Measurements from ENCODE around the gene DNAJC7. TPM values are rescaled to one million over a fixed set of nuclear protein-coding genes. Genes with fewer than 3 reads are reported as not detected.
"Not testable (repeated sequence)": the region's sequence is repeated elsewhere in the genome, so short reads cannot be mapped to it uniquely, and the experiment has no call there.

Gene DNAJC7
- total RNA-seq, 2 experiments from 2014 or later: 86.7 to 93.7 TPM

- DNase-seq (no peak), ATAC-seq (ENCODE audit: low read depth) (peak; percentile 67)
- H3K27ac Mint-ChIP-seq: no peak overlapping the region
- H3K4me3 Mint-ChIP-seq: peak overlapping the region; percentile 17
- H3K27me3 Mint-ChIP-seq: peaks cover 6% of the 10 kb centered on the region
- no peaks in the 10 kb centered on the region for H3K9me3 Mint-ChIP-seq
- peaks cover 7% of the 10 kb centered on the region for H3K4me1 Mint-ChIP-seq
- POLR2A ChIA-PET: interaction anchor here (0.5 to 2.5 kb wide), 7 partner anchors 17 to 79 kb away, joined by 3 to 11 read pairs (median 5); partner anchors contain the start of genes CNP, DHX58 and DNAJC7
- no peaks in the 10 kb centered on the region for H3K36me3 Mint-ChIP-seq
These were observed 16.8 kb upstream of the DNAJC7 start for GRCh38 chr17:42034059-42034458.

GRCh38 chr17:42031584-42031983 is 14.3 kb upstream of the DNAJC7 start:
- peaks cover 7% of the 10 kb centered on the region for H3K4me1 Mint-ChIP-seq
- H3K36me3 Mint-ChIP-seq: no peaks in the 10 kb centered on the region
- ATAC-seq (ENCODE audit: low read depth) (no peak), DNase-seq (no peak)
- H3K4me3 Mint-ChIP-seq: no peak overlapping the region
- no peaks in the 10 kb centered on the region for H3K9me3 Mint-ChIP-seq
- no peaks in the 10 kb centered on the region for H3K27me3 Mint-ChIP-seq
- H3K27ac Mint-ChIP-seq: no peak overlapping the region
- POLR2A ChIA-PET: interaction anchor here (1.2 kb wide), 1 partner anchor 82 kb away, joined by 4 read pairs; no protein-coding TSS in a partner anchor

- no peak for DNase-seq
- ATAC-seq (ENCODE audit: low read depth): no peak
- POLR2A ChIA-PET: interaction anchor here (0.8 kb wide), 1 partner anchor 26 kb away, joined by 3 read pairs; no protein-coding TSS in a partner anchor
- Mint-ChIP-seq H3K27ac (no peak overlapping the region), H3K4me3 (no peak overlapping the region), H3K27me3 (no peaks in the 10 kb centered on the region), H3K9me3 (no peaks in the 10 kb centered on the region), H3K4me1 (peaks cover 6% of the 10 kb centered on the region), H3K36me3 (peaks cover 4% of the 10 kb centered on the region)
These were observed 11.5 kb upstream of the DNAJC7 start for GRCh38 chr17:42028791-42029127.

- DNase-seq (no peak), ATAC-seq (ENCODE audit: low read depth) (no peak)
- Mint-ChIP-seq H3K36me3 (peaks cover 4% of the 10 kb centered on the region), H3K4me1 (peaks cover 4% of the 10 kb centered on the region), H3K9me3 (no peaks in the 10 kb centered on the region), H3K27ac (no peak overlapping the region), H3K4me3 (no peak overlapping the region), H3K27me3 (no peaks in the 10 kb centered on the region)
- POLR2A ChIA-PET: interaction anchor here (0.8 kb wide), 1 partner anchor 27 kb away, joined by 3 read pairs; no protein-coding TSS in a partner anchor
These were observed 10.9 kb upstream of the DNAJC7 start for GRCh38 chr17:42027961-42028790.

- DNase-seq (no peak), ATAC-seq (ENCODE audit: low read depth) (no peak)
- Mint-ChIP-seq H3K36me3 (peaks cover 4% of the 10 kb centered on the region), H3K4me3 (no peak overlapping the region), H3K27me3 (no peaks in the 10 kb centered on the region), H3K27ac (no peak overlapping the region), H3K4me1 (peaks cover 4% of the 10 kb centered on the region), H3K9me3 (no peaks in the 10 kb centered on the region)
- POLR2A ChIA-PET: interaction anchor here (3.2 kb wide), 1 partner anchor 85 kb away, joined by 18 read pairs; the partner anchor contains the start of gene DHX58
These were observed 10.3 kb upstream of the DNAJC7 start for GRCh38 chr17:42027590-42027889.

- no peaks in the 10 kb centered on the region for H3K27me3 Mint-ChIP-seq
- H3K27ac Mint-ChIP-seq: no peak overlapping the region
- H3K36me3 Mint-ChIP-seq: peaks cover 7% of the 10 kb centered on the region
- no peak overlapping the region for H3K4me3 Mint-ChIP-seq
- peaks cover 5% of the 10 kb centered on the region for H3K4me1 Mint-ChIP-seq
- no peak for ATAC-seq (ENCODE audit: low read depth)
- no peaks in the 10 kb centered on the region for H3K9me3 Mint-ChIP-seq
- no peak for DNase-seq
- POLR2A ChIA-PET: interaction anchor here (1.4 to 3.2 kb wide), 3 partner anchors 10 to 85 kb away, joined by 4 to 18 read pairs (median 8); partner anchors contain the start of genes DHX58 and DNAJC7
These were observed 9.8 kb upstream of the DNAJC7 start for GRCh38 chr17:42026857-42027589.

GRCh38 chr17:42025936-42026335 is 8.7 kb upstream of the DNAJC7 start:
- no peaks in the 10 kb centered on the region for H3K9me3 Mint-ChIP-seq
- H3K4me1 Mint-ChIP-seq: peaks cover 10% of the 10 kb centered on the region
- no peak for DNase-seq
- POLR2A ChIA-PET: interaction anchor here (0.7 to 3.2 kb wide), 5 partner anchors 9 to 86 kb away, joined by 3 to 18 read pairs (median 4); partner anchors contain the start of genes DHX58 and DNAJC7
- H3K27me3 Mint-ChIP-seq: no peaks in the 10 kb centered on the region
- H3K36me3 Mint-ChIP-seq: peaks cover 7% of the 10 kb centered on the region
- no peak for ATAC-seq (ENCODE audit: low read depth)
- H3K27ac Mint-ChIP-seq: peak overlapping the region; percentile 34
- H3K4me3 Mint-ChIP-seq: no peak overlapping the region

GRCh38 chr17:42025191-42025579 is 7.9 kb upstream of the DNAJC7 start:
- Mint-ChIP-seq H3K36me3 (peaks cover 7% of the 10 kb centered on the region), H3K9me3 (no peaks in the 10 kb centered on the region), H3K4me3 (no peak overlapping the region), H3K4me1 (peaks cover 17% of the 10 kb centered on the region), H3K27me3 (no peaks in the 10 kb centered on the region), H3K27ac (peak overlapping the region; percentile 37)
- POLR2A ChIA-PET: interaction anchor here (0.7 to 3.2 kb wide), 4 partner anchors 72 to 87 kb away, joined by 3 to 18 read pairs (median 6); partner anchors contain the start of gene DHX58
- ATAC-seq (ENCODE audit: low read depth) (no peak), DNase-seq (no peak)

GRCh38 chr17:42023524-42024349 is 6.5 kb upstream of the DNAJC7 start:
- Mint-ChIP-seq H3K27ac (no peak overlapping the region), H3K4me1 (peaks cover 22% of the 10 kb centered on the region), H3K9me3 (peaks cover 2% of the 10 kb centered on the region), H3K4me3 (no peak overlapping the region), H3K36me3 (peaks cover 7% of the 10 kb centered on the region), H3K27me3 (no peaks in the 10 kb centered on the region)
- POLR2A ChIA-PET: interaction anchor here (0.7 to 1.2 kb wide), 4 partner anchors 88 to 97 kb away, joined by 3 to 4 read pairs (median 4); partner anchors contain the start of gene KAT2A
- ATAC-seq (ENCODE audit: low read depth) (no peak), DNase-seq (no peak)

- not testable (repeated sequence) for H3K27me3 Mint-ChIP-seq; DNase-seq; H3K36me3 Mint-ChIP-seq; ATAC-seq (ENCODE audit: low read depth); H3K9me3 Mint-ChIP-seq
- peak overlapping the region; percentile 87 for H3K27ac Mint-ChIP-seq
- H3K4me1 Mint-ChIP-seq: peaks cover 34% of the 10 kb centered on the region
- peak overlapping the region; percentile 97 for H3K4me3 Mint-ChIP-seq
- POLR2A ChIA-PET: interaction anchor here (0.6 to 6.9 kb wide), 8 partner anchors 44 to 228 kb away, joined by 3 to 108 read pairs (median 4); partner anchors contain the start of genes CNP, DHX58, GHDC and KAT2A
These were observed 3.6 kb upstream of the DNAJC7 start for GRCh38 chr17:42020845-42021244.

- peak within 1 kb of the TSS; percentile 97 for H3K4me3 Mint-ChIP-seq
These were observed 2.5 kb upstream of the DNAJC7 start, which contains the start of gene NKIRAS2 for GRCh38 chr17:42019509-42020404. TSS of gene NKIRAS2 (plus strand) at chr17:42020090. CDS start at chr17:42021578, 1,488 bp downstream.

More at GRCh38 chr17:42019509-42020404, 2.5 kb upstream of the DNAJC7 start, which contains the start of gene NKIRAS2:
- ATAC-seq (ENCODE audit: low read depth): peak; percentile 76
- POLR2A ChIA-PET: interaction anchor here (0.5 to 6.9 kb wide), 12 partner anchors 15 to 229 kb away, joined by 3 to 108 read pairs (median 4); partner anchors contain the start of genes CNP, DHX58, GHDC and KAT2A
- Mint-ChIP-seq H3K36me3 (peaks cover 7% of the 10 kb centered on the region), H3K27me3 (no peaks in the 10 kb centered on the region), H3K27ac (peak within 1 kb of the TSS; percentile 87), H3K9me3 (peaks cover 2% of the 10 kb centered on the region), H3K4me1 (peaks cover 42% of the 10 kb centered on the region)
- peak; percentile 93 for DNase-seq

Data from activated naive CD8-positive, alpha-beta T cell treated with anti-CD3 and anti-CD28 coated beads, Interleukin-2, amount 10 ng/mL, durations not matched to agents 7 days and 5 days (primary cell).